GM12874 (cell line): Measurements from ENCODE around the gene SSH2.

Source experiments
- TF ChIP-seq, protein P1 (sequence below): IDR thresholded peaks from 2 replicates; pipeline ENCODE4 v1.5.1; 2011; ENCODE audit warnings: low read depth, mild to moderate bottlenecking, control low read depth, low read length, moderate library complexity; ENCODE audit not compliant: insufficient read depth

Gene SSH2

DNA sequence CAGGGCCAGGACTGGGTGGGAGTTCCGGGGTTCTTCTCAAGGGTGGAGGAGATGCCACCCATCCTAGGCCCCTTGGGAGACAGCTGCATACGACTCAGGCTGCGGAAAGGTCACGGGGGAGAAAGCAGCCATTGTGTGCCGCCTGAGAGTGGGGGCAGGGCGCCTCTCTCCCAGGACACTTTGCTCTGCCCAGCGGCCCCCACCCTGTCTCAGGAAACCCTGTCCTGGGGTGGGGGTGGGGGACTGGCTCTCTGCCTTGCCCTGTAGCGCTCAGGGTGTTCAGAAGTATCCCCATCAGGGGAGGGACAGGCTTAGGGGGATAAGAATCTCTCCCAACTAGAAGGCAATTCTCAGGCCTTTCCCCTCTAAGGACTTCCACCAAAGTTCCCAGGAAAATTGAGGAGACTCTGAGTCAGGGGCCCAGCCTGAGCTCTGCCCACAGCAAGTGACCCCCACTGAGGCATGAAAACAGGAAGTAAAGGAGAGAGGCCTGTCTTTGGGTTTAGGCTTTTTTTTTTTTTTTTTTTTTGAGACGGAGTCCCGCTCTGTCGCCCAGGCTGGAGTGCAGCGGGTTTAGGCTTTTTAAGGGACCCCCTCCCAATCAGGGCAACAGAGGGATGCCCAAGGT, 345.5 kb downstream of the SSH2 start:
- TF ChIP-seq, protein P1, sequence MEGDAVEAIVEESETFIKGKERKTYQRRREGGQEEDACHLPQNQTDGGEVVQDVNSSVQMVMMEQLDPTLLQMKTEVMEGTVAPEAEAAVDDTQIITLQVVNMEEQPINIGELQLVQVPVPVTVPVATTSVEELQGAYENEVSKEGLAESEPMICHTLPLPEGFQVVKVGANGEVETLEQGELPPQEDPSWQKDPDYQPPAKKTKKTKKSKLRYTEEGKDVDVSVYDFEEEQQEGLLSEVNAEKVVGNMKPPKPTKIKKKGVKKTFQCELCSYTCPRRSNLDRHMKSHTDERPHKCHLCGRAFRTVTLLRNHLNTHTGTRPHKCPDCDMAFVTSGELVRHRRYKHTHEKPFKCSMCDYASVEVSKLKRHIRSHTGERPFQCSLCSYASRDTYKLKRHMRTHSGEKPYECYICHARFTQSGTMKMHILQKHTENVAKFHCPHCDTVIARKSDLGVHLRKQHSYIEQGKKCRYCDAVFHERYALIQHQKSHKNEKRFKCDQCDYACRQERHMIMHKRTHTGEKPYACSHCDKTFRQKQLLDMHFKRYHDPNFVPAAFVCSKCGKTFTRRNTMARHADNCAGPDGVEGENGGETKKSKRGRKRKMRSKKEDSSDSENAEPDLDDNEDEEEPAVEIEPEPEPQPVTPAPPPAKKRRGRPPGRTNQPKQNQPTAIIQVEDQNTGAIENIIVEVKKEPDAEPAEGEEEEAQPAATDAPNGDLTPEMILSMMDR, result no peak

DNA sequence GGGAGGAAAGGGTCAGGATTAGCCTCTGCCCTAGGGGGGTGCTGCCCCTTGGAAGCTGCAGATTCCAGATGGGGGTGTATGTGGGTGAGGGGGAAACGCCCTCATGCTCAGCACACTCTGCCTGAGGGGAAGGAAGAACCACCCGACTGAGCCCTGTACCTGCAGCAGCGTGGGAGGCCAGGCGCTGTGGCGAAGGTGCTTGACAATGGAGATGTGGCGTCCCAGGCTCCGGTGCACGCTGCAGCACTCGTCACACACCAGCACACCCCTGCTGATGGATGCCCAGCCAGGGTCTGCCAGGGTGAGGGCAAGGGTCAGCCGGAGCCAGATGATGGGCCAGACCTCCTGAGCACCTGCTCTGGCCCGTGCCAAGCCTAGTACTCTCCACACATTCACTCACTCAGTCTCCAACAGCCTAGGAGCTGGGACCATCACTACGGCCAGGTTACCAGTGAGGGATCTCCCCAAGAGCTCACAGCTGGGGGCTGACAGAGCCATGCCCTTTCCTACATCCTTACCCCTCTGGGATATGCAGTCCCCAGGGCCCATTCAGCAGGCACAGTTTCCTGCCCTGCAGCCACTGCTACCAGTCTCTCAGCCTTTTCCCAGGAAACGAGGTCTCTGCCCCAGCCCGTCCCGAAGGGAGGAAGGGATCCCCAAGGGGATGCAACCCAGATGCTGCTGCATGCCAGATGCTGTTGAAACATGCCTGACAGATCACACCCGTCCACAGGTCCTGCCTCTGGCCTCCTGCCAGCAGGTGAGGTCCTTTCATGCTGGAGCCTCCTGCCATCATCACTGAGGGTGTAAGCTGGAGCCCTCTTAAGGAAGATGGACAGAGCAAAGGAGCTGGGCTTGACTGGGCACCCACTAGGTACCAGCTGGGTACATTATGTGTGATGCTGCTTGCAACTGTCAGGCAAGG, 346.4 kb downstream of the SSH2 start:
- TF ChIP-seq, protein P1, result no peak

DNA sequence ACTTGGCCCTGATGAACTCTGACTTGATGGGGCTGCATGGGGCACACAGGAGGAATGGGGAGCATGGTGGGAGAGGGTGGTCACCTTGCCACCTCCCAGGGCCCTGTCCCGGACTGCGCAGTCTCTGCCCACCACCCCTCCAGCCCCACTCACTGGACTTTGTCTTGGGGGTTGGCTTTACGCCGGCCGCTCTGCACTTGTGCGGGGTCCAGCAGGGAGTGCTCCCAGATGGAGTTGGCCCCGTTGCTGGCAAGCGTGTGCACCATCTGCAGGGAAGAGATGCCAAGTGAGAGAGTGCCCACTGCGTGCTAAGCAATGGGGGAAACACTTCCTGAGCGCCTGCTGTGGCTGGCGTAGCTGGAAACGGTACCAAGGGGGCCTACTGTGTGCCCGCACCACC, 347.3 kb downstream of the SSH2 start:
- TF ChIP-seq, protein P1, result no peak

DNA sequence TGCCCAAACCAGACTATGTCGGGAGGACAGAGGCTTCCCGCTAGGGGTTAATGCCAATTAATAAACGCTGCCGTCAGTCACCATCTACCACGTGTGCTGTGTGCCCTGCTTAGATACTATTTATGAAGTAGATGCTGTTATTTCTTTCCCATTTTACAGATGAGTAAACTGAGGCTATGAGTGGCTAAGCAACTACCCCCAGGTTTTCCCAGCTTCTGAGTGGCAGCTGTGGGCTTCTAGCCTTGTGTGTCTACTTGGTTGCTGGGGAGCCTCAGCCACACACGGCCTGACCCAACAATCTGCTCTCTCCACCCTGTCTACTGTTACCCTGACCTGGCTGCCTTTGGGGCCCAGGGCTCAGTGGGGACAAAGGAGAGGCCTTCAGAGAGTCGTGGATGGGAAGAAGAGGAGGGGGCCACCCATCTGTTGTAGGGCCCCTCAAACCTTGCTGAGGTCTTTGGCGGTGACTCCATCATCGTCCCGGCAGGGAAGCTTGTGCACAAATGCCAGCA, 347.7 kb downstream of the SSH2 start:
- TF ChIP-seq, protein P1, result no peak

DNA sequence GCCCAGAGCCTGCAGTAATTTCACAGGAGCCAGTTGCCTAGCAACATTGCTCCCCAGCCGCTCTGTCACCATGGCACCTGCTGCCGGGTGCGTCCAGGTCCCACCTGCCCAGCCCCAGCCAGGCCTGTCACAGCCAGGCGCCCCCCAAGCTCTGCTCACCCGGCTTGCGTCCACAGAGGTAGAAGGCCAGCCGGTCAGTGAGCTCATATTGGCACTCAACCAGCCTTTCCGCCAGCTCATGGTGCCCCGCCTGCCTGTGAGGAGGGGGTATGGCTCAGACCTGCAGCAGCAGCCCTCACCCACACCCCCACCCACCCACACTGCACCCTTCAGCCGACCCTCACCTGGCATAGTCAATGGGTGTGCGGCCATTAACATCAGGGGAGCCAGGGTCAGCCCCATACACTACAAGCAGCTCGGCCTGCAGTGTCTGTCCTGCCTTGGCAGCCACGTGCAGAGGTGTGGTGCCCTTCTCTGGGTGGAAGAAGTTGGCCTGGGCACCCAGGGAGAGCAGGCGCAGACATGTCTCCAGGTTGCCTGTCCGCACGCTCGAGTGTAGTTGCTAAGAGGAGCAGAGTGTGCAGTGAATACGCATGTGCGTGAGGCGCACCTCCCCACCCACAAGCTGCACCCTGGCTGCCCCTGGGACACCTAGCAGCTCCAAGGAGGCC, 348.3 kb downstream of the SSH2 start:
- TF ChIP-seq, protein P1, result no peak

DNA sequence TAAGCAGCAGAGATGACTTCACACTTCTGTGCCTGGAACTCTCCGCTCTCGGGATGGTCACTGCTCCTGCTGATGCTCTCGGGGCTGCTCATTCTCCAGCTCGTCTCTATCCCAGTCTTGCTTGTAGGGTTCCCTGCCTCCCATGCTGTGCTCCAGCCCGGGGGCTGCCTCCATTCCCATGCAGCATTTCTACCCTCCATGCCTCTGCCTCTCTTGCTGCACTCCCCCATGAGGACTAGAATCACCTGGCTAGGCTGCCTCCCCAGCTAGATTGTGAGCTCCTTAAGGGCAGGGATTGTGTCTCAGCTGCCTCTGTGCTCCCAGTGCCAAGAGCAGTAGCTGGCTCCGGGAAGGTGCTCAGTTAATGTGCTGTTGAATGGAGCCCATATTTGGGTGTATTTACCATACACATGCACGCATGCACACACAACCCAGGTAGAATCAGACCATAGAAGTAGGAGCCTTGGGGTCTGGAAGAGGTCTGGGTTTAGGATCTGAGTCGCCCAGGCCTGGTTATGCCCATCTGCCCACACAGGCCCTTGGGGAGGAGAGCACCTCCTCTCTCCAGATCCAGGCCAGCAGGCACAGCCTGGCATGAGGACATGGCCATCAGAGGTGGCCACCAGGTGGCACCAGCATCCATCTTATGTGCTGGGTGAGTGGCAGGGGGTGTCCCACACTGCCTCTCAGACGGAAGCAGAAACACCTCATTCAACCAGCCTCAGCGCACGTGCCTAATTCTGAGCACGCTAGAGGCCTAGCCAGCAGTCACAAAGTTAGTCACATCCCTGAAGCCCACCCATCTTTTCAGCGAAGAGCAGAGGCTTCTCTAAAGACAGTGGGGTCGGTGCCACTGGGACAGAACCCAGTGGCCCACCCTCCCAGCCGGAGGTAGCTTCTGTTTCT, 349.9 kb downstream of the SSH2 start:
- TF ChIP-seq, protein P1, result peak; percentile 89
